ENCODE results near the gene SGMS1. TPM values are rescaled to one million over a fixed set of nuclear protein-coding genes. Genes with fewer than 3 reads are reported as not detected.

The SGMS1 gene
- total and polyA plus RNA-seq, 2 donors (not counting 3 experiments of a cell fraction or from before 2014, with no cell fraction given) = 9.7 to 23.7 TPM

DNA sequence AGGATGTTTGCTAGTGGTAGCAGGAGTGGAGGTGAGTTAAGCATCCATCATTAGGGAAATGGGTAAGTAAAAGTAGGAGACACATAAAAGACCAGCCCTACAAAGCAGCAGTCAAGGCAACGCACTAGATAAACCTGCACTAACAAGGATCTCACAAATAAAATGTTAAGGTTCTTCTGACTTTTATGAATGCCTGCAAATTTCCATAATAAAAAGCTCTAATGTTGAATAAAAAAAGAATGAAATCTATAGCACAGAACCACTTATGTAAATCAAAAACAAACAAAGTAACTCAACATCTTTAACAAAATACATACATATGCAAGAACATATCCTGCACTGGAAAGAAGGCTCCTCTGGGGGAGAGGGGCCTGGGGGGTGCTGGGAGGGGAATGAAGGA is 4.6 kb downstream of the SGMS1 start:
- dilution Hi-C loops (cut with MboI; ENCODE audit: extremely low pct_ligation_motif_present, low sequenced_read_pairs) = no loop called here
- TF ChIP-seq JUN (IDR thresholded peaks at IDR 0.05; ENCODE audit: borderline replicate concordance, insufficient read depth, insufficient read length, low read depth) (no peak), FOS (IDR thresholded peaks at IDR 0.05; ENCODE audit: borderline replicate concordance, insufficient read depth, low read length) (no peak), CTCF (IDR thresholded peaks at IDR 0.05; ENCODE audit: extremely low read depth in 1 of 2, insufficient read depth in 1 of 2, low read depth in 1 of 2, low read length in 2 of 2) (no peak), MYC (IDR thresholded peaks at IDR 0.05; ENCODE audit: low read depth, low read length) (no peak), GATA2 (IDR thresholded peaks at IDR 0.05; ENCODE audit: insufficient read depth, insufficient read length, low read depth, low read length) (no peak), MAX (IDR thresholded peaks at IDR 0.05; ENCODE audit: insufficient read depth, insufficient read length) (no peak)
- CTCF ChIA-PET = interaction anchor here (1.0 to 7.3 kb wide), 3 partner anchors 9 to 251 kb away, joined by 3 to 106 read pairs (median 4); no protein-coding TSS in a partner anchor
- no peak for FAIRE-seq
- no peaks in the 10 kb centered on the region for H3K27me3 ChIP-seq (ENCODE audit: control insufficient read depth in 2 of 2, insufficient read depth in 2 of 2, low read length in 2 of 2)
- no peaks in the 10 kb centered on the region for H3K79me2 ChIP-seq (ENCODE audit: control insufficient read depth, insufficient read depth, low read length)
- POLR2A ChIA-PET = no interaction called here
- H3K4me3 ChIP-seq (replicated peaks in 1 of 3; ENCODE audit: insufficient read depth in 1 of 3, low read depth in 1 of 3, low read length in 3 of 3) = no peak overlapping the region
- no peak overlapping the region for H3K4me2 ChIP-seq (ENCODE audit: insufficient read depth, low read length)
- no peaks in the 10 kb centered on the region for H3K36me3 ChIP-seq (ENCODE audit: control insufficient read depth in 2 of 2, extremely low read depth in 1 of 2, insufficient read depth in 2 of 2, low read length in 2 of 2)
- intact Hi-C loops (cut with micrococcal nuclease) = no loop called here
- H3K27ac ChIP-seq (ENCODE audit: insufficient read depth, low read depth, low read length) = no peak overlapping the region
- no peak for DNase-seq (ENCODE audit: low read depth, low spot score)
- H3K4me1 ChIP-seq (ENCODE audit: control insufficient read depth, extremely low read depth, insufficient read depth, low read length) = peaks cover 14% of the 10 kb centered on the region
- no peak overlapping the region for H2AFZ ChIP-seq (ENCODE audit: low read depth, low read length)
- no peaks in the 10 kb centered on the region for H3K9me1 ChIP-seq (replicated peaks; ENCODE audit: control insufficient read depth, extremely low read depth, insufficient read depth, low read length)
- H3K9me3 ChIP-seq (replicated peaks; ENCODE audit: control insufficient read depth, insufficient read depth, low read length) = no peaks in the 10 kb centered on the region
- no peaks in the 10 kb centered on the region for H4K20me1 ChIP-seq (replicated peaks; ENCODE audit: control insufficient read depth, extremely low read depth, insufficient read depth, low read length)
- H3K9ac ChIP-seq (replicated peaks; ENCODE audit: extremely low read depth, insufficient read depth, low read length) = no peak overlapping the region
- no TSS peak for BruUV-seq (replicated peaks)

Data from endothelial cell of umbilical vein (primary cell).